GM18951 (cell line): ENCODE results near the gene WFDC12.

Experiments used
- POLR2A ChIP-seq: IDR thresholded peaks from 4 replicates; pipeline ENCODE4 v1.6.1; 2011; ENCODE audit warnings: mild to moderate bottlenecking; ENCODE audit not compliant: insufficient read length, insufficient read depth; ENCODE audit errors: extremely low read depth
- in situ Hi-C: fragments of 300-500 bp; cut with MboI; formaldehyde crosslinking; loops from one replicate; pipeline ENCODE4 v1.12.0; 2022; ENCODE audit warnings: low sequenced_read_pairs, mixed read lengths, inconsistent platforms; ENCODE audit not compliant: unreplicated experiment

WFDC12 gene

DNA sequence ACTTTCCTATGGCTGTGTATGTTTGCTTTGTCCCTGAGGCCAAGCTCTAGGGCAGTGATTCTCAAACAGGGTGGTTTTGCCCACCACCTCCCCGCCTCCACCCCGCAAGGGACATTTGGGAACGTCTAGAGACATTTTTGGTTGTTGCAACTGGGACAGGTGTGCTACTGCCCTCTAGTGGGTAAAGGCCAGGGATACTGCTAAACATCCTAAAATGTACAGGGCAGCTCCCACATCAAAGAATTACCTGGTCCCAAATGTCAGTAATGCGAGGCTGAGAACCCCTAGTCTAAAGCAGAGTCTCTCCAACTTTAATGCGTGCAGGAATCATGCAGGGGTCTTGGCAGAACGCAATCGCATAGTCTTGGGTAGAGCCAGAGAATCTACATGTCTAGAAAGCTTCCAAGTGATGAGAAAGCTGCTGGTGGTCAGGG is 28.4 kb downstream of the WFDC12 start:
- in situ Hi-C loops, result no loop called here
- no peak for TF ChIP-seq POLR2A

DNA sequence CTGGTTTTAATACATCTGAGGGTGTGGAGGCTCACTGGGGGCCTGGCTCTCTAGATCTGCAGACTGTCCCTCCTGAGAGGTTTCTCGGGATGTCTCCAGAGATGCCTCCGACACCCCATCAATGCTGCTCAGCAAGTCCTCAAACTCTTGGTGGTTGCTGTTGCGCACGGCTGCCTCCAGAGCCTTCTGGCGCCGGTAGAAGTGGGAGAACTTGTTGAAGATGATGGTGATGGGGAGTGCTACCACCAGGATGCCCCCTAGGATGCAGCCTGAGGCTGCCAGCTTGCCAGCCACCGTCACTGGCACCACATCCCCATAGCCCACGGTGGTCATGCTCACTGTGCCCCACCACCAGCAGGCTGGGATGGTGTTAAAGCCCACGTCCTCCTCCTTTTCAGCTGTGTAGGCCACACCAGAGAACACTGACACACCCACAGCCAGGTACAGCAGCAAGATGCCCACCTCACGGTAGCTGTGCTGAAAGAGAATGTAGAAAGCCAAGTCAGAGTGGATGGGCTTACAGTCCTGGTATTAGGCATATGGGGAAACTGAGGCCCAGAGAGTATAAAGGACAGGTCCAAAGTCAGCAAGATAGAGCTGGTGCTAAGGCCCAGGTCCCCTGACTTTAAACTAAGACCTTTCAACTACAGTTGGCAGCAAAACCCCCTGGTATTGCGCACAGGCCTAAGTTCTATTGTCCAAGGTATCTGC is 29.2 kb downstream of the WFDC12 start:
- TF ChIP-seq POLR2A, result no peak
- in situ Hi-C loops, result no loop called here

DNA sequence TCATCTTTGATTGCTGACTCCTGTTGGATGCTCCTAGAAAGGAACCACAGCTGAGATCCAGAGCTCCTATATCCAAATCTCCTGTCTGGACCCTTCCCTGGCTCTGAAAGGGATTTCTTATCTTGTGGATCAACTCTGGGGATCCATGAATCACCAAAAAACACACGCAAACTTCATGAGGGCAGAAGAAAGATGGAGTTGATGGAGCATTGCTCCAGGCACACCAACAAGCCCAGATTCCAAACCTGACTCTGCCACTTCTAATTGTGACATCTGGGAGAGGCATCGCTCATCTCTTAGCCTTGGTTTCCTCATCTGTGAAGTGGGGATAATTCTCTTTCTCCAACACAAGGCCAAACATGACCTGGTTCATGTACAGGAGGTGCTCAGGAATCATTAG is 30.1 kb downstream of the WFDC12 start:
- in situ Hi-C loops, result no loop called here
- TF ChIP-seq POLR2A, result no peak

DNA sequence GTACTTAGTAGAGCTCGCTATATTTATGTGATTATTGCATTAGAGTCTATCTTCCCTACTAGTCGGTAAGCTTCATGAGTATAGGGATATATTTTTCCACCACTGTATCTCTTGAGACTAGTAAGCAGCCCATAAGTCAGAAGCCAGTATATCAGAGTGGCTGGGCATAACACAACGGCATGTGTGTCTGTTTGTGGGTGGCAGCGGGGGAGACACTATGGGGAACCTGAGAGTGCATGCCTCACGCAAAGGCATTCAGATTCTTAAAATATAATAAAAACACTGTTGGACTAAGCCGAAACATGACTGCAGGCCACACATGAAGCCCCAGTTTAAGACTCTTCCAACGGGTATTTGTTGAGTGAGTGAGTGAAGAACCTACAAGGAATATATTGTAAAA is 31.4 kb downstream of the WFDC12 start:
- TF ChIP-seq POLR2A, result no peak
- in situ Hi-C loops, result no loop called here

DNA sequence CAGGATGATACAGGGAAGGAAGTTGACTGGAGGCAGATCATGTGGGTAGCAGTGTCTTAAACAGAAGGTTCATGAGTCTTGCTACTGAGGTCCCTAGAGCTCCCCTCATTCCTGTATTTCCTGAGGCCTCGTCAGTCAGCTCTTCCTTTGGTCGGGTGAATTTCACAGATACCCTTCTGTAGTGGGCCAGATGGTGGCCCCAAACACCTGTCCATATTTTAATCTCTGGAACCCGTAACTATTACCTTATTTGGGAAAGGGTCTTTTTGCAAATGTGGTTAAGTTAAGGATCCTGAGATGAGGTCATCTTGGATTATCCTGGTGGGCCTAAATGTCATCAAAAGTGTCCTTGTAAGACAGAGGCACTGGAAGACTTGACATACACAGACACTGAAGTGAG is 32.9 kb downstream of the WFDC12 start:
- in situ Hi-C loops, result no loop called here
- no peak for TF ChIP-seq POLR2A

DNA sequence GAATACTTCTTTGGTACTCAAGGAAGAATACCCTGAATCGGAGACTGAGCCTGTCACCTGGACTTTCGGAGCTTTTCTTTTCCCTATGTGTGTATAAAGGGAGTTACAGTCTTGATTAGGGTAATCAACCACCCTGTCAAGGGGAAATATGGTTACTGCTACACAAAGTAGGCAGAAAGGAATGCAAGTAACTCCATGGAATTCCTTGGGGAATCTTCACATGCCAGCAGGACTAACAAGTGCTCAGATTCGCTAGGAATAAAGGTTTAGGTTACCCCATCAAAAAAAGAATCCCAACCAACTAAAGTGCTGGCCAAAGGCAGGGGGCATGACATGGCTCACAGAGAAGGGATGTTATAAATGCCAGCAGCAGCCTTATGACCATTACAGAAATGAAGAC is 33.8 kb downstream of the WFDC12 start:
- TF ChIP-seq POLR2A, result no peak
- in situ Hi-C loops, result no loop called here

DNA sequence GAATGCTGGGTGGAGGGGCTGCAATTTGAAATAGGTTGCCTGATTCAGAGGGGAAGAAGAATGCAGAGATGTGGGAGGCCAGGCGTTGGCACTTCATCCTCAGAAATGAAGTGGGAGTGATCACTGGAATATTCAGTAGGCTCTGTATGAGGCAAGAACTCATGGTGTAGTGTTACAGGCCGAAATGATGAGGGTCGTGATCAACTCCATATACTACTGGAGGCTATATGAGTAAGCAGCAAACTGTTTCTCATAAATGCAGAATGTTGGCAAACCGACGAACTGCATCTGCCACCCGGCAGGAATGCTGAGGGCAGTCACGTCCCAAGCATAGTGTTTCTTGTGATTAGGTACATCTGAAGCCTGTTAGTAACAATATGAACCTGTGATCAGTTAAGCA is 36.0 kb downstream of the WFDC12 start:
- in situ Hi-C loops, result no loop called here
- TF ChIP-seq POLR2A, result no peak

DNA sequence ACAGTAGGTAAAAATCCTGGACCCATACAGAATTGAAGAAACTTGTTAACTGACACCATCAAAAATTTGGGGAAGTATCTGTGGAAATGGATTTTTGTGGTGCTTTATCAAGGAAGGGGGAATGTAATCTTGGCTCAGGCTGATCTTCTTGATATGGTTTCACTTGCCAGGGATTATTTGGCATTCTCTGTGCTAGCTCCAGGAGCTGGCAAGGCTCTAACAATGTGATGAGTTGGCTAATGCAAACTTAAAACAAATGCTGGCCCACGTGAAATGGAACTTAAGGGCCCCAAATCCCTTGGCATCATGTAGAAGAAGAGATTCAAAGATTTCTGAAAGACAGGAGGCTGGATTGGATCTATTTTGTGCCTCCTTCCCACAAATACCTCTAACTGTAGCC is 36.5 kb downstream of the WFDC12 start:
- no peak for TF ChIP-seq POLR2A
- in situ Hi-C loops, result no loop called here

DNA sequence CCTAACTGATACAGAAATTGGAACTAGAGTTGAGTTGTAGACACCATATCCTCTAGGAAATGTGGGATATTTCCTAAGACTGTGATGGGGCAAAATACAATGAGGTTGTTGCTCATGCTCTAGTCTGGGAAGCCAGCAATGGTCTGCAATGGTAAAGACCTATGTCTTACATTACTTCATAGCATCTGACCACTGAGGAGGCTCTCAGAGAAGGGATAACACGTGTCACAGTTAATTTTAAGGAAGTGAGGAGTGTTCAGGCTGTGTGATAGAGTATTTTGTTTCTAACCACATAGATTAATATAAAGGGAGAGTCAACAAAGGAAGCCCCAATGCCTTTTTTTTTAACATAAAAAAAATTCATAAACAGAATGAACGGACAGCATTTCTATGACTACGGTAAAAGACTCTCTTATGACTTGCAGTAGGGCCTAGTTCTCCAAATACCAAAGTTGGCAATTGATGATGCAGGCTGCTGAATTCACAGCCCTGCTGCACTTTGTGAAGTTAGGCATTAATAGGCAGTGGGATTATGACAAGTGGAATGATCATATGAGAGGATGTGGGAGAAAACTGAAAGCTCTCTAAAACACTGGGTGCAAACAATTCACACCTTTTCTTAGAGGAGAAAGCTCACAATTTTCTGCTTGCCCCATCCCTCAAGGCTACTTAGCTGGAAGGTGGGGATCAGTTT is 37.0 kb downstream of the WFDC12 start:
- in situ Hi-C loops, result no loop called here
- no peak for TF ChIP-seq POLR2A

DNA sequence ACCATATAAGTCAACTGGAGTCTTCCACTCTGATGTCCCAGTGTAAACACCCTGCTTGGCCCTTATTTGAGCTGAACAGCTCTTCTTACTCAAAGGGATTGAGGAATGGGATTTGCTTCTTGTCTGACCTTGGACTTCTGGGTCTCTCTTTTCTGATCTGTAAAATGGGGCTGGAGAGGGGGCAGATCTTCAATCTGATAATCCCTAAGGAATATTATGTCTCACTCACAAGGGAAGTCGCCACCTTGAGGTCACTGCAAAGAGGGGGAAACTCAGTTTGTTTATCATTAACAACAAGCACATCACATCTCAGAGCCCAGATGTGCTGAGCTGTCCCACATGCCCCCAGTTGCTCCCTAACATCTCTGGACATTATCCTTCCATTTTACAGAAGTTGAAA is 38.4 kb downstream of the WFDC12 start:
- in situ Hi-C loops, result no loop called here
- no peak for TF ChIP-seq POLR2A

DNA sequence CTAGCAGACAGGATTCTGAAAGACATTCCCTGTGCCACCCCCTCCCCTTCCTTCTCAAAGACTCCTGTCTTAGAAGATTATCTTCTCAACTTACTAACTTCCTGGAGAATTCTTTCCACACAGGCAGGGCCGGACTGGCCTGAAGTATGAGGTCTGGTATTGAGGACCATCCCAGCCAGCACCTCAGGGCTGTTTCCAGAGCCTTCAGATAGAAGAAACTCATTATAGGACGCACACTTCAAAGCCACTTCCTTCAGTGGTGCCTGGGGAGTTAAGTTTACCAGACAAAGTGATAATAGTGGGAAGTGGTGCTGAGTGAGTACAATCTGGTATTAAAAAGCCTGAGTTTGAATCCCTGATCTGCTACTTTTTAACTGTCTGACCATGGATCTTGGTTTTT is 39.0 kb downstream of the WFDC12 start:
- in situ Hi-C loops, result no loop called here
- no peak for TF ChIP-seq POLR2A

DNA sequence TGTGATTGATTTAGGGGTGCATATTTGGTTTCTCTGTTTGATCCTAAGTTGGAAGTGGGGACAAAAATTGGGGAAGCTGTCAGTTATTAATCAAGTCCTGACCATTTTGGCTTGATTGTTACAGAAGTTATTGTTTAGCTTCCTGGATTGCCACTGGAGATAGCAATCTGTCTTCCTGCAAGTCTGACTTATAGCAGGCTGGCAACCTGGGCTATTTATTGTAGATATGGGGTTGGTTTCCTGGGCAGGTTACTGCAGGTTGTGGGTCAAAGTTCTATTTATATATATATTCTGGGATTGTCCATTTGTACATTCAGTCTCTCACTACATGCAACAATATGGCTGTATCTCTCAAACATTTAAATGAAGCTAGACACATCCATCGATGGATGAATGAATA is 41.1 kb downstream of the WFDC12 start:
- in situ Hi-C loops, result no loop called here
- no peak for TF ChIP-seq POLR2A

DNA sequence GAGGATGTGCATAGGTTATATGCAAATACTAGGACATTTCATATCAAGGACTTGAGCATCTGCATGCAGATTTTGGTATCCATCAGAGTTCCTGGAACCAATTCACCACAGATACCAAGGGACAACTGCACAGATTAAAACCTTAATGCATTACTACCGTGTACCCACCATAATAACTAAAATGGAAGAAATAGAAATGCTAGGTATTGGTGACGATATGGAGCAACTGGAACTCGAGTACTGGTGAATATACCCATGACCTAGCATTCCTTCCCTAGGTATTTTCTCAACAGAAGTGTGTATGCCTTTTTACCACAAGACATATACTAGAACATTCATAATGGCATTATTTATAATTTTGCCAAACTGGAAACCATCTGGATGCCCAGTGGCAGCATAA is 41.8 kb downstream of the WFDC12 start:
- in situ Hi-C loops, result no loop called here
- no peak for TF ChIP-seq POLR2A

DNA sequence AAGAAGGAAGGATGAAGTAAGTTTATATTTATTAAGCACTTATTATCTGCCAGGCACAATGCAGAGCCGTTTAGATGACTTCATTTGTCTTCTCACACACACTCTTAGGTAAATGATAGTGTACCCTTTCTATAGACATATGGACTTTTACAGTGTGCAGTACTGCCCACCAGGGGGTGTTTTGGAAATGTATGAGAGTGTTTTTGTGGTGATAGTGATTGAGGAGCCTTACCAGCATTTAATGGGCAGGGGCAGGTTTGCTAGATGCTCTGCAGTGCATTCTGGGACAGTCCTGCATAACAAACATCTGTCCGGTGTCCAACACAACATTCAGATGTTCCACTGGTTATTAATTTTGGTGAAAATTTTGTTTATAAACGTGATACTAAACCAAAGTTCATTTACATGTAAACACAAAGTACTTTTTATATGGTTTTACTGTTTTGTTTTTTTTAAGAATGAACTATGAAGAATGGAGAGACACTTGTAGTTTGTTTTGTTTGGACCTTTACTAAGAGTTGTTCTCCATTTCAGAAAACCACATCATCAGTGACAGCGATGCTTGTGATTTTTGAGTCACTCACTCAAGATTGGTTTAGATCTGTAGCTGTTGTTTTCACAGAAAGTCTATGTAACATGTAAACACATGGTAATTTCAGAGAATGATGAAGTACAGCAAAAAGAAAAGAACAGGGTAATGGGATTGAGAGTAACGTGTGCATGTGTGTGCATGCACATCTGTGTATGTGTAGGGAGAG is 43.2 kb downstream of the WFDC12 start:
- no peak for TF ChIP-seq POLR2A
- in situ Hi-C loops, result no loop called here
